GM12801 (cell line): ENCODE data around the gene MYOD1.

Experiments used
- CTCF ChIP-seq: IDR thresholded peaks from one replicate; pipeline ENCODE4 v1.5.1; 2011; ENCODE audit warnings: control low read depth; ENCODE audit not compliant: insufficient read length; ENCODE audit errors: extremely low read depth

The MYOD1 gene

GRCh38 chr11:17687946-17688670 is 31.3 kb upstream of the MYOD1 start:
- no peak for TF ChIP-seq CTCF

GRCh38 chr11:17691550-17691949 is 27.8 kb upstream of the MYOD1 start:
- TF ChIP-seq CTCF: no peak

- TF ChIP-seq CTCF: no peak
These were observed 27.4 kb upstream of the MYOD1 start for GRCh38 chr11:17691976-17692375.

- no peak for TF ChIP-seq CTCF
These were observed 26.4 kb upstream of the MYOD1 start for GRCh38 chr11:17692931-17693330.

- TF ChIP-seq CTCF: no peak
These were observed 25.8 kb upstream of the MYOD1 start for GRCh38 chr11:17693531-17693930.

GRCh38 chr11:17694494-17695110 is 24.8 kb upstream of the MYOD1 start:
- TF ChIP-seq CTCF: no peak

- TF ChIP-seq CTCF: no peak
These were observed 23.6 kb upstream of the MYOD1 start for GRCh38 chr11:17695454-17696441.
